Measurements from ENCODE around the gene ATP5PD. TPM values are rescaled to one million over a fixed set of nuclear protein-coding genes. Genes with fewer than 3 reads are reported as not detected.

The ATP5PD gene
- total RNA-seq, 1 experiment from 2014 or later = 383 TPM

DNA sequence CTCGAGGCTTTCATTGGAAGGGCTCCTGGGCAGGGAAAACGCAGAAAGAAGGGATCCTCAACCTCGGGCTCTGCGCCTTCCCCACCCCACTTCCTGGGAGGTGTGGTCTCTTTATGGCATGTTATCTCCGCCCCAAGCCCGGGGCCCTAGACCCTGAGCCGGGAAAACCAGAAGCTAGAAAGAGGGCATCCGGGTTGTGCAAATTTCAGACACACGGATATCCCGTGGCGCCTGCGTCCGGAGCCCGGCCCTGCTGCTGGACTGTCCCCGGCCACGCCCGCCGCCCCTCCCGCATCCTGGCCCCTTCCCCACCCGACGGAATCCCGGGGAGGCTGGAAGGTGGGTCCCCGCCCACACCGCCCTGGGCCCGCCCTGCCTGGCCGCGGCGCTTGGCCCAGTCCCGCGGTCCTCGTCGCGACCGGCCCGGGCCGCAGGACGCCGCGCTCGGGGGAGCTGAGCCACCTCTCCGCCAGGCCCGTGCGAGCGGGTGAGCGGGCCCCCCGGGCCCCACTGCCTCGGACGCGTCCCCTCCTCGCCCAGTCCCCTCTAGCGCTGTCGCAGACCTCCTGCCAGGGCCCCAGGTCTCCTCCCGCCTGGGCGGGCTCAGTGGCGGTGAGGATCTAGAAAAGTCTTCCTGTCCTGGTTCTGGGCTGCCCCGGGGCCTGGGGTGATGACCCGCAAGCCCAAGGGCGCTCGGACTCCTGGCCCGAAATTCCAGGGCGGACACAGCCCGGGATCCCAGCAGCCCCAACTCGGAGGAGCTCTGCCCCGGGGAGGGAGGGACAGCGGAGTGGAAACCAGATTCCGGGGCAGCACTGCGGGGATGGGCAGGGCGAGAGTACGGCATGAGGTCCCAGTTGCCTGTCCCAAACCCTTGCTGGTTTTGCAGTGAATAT is 41.0 kb upstream of the ATP5PD start, which contains the start of gene SLC16A5:
Gene SLC16A5 (plus strand): TSS at position 397 of the 896 bp plus-strand sequence. CDS start 5,683 bp downstream, outside the sequence.
- Mint-ChIP-seq H3K27ac (peak within 1 kb of the TSS; percentile 97), H3K4me1 (peaks cover 68% of the 10 kb centered on the region), H3K4me3 (peak within 1 kb of the TSS; percentile 86), H3K9me3 (no peaks in the 10 kb centered on the region), H3K27me3 (ENCODE audit: low read depth) (no peaks in the 10 kb centered on the region; the same call in 1 of the 2 replicates), H3K36me3 (no peaks in the 10 kb centered on the region)
- ChIA-PET CTCF (interaction anchor here (0.6 to 3.1 kb wide), 25 partner anchors 9 to 338 kb away, joined by 3 to 32 read pairs (median 7); partner anchors contain the start of genes ARMC7, MIF4GD, MRPL58 and NT5C), POLR2A (interaction anchor here (0.6 to 2.5 kb wide), 13 partner anchors 8 to 215 kb away, joined by 3 to 9 read pairs (median 4); partner anchors contain the start of genes ARMC7, FDXR, JPT1 and NT5C)
- ATAC-seq = peak; percentile 85
- peak; percentile 95 for DNase-seq (ENCODE audit: low spot score)
- TF ChIP-seq ZNF232 (CRISPR knock-in tag; IDR thresholded peaks at IDR 0.05) = 0 out of 2 replicates have a peak, but pooled peaks have one; percentile 52
- TF ChIP-seq, protein P1, sequence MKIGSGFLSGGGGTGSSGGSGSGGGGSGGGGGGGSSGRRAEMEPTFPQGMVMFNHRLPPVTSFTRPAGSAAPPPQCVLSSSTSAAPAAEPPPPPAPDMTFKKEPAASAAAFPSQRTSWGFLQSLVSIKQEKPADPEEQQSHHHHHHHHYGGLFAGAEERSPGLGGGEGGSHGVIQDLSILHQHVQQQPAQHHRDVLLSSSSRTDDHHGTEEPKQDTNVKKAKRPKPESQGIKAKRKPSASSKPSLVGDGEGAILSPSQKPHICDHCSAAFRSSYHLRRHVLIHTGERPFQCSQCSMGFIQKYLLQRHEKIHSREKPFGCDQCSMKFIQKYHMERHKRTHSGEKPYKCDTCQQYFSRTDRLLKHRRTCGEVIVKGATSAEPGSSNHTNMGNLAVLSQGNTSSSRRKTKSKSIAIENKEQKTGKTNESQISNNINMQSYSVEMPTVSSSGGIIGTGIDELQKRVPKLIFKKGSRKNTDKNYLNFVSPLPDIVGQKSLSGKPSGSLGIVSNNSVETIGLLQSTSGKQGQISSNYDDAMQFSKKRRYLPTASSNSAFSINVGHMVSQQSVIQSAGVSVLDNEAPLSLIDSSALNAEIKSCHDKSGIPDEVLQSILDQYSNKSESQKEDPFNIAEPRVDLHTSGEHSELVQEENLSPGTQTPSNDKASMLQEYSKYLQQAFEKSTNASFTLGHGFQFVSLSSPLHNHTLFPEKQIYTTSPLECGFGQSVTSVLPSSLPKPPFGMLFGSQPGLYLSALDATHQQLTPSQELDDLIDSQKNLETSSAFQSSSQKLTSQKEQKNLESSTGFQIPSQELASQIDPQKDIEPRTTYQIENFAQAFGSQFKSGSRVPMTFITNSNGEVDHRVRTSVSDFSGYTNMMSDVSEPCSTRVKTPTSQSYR (CRISPR knock-in tag; IDR thresholded peaks at IDR 0.05) = no peak
- no peak for TF ChIP-seq TCF7 (CRISPR knock-in tag; IDR thresholded peaks at IDR 0.05; ENCODE audit: low read depth)
- TF ChIP-seq ZNF317 (CRISPR knock-in tag; IDR thresholded peaks at IDR 0.05; ENCODE audit: borderline replicate concordance, low read depth) = peak; percentile 57
- no peak for TF ChIP-seq ATF1 (CRISPR knock-in tag; IDR thresholded peaks at IDR 0.05)
- TF ChIP-seq RELA (CRISPR knock-in tag; IDR thresholded peaks at IDR 0.05; ENCODE audit: borderline replicate concordance) = 0 out of 2 replicates have a peak, but pooled peaks have one; percentile 15
- TF ChIP-seq ESRRA (CRISPR knock-in tag; IDR thresholded peaks at IDR 0.05; ENCODE audit: borderline replicate concordance) = no peak
- 0 out of 2 replicates have a peak, but pooled peaks have one; percentile 25 for TF ChIP-seq ZBTB43 (CRISPR knock-in tag; IDR thresholded peaks at IDR 0.05)
- TF ChIP-seq CREB1 (CRISPR knock-in tag; IDR thresholded peaks at IDR 0.05) = no peak
- peak; percentile 84; the same call in 1 of the 2 replicates for TF ChIP-seq SP1 (CRISPR knock-in tag; conservative IDR thresholded peaks at IDR 0.05)
- TF ChIP-seq IRF1 (CRISPR knock-in tag; IDR thresholded peaks at IDR 0.05) = no peak
- peak; percentile 4; the same call in 1 of the 2 replicates for TF ChIP-seq ZNF121 (CRISPR knock-in tag; IDR thresholded peaks at IDR 0.05)
- TF ChIP-seq ZMAT4 (CRISPR knock-in tag; IDR thresholded peaks at IDR 0.05) = no peak
- TF ChIP-seq, protein P2, sequence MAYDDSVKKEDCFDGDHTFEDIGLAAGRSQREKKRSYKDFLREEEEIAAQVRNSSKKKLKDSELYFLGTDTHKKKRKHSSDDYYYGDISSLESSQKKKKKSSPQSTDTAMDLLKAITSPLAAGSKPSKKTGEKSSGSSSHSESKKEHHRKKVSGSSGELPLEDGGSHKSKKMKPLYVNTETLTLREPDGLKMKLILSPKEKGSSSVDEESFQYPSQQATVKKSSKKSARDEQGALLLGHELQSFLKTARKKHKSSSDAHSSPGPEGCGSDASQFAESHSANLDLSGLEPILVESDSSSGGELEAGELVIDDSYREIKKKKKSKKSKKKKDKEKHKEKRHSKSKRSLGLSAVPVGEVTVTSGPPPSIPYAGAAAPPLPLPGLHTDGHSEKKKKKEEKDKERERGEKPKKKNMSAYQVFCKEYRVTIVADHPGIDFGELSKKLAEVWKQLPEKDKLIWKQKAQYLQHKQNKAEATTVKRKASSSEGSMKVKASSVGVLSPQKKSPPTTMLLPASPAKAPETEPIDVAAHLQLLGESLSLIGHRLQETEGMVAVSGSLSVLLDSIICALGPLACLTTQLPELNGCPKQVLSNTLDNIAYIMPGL (CRISPR knock-in tag; IDR thresholded peaks at IDR 0.05) = peak; percentile 59; the same call in 1 of the 2 replicates
- TF ChIP-seq EMX1 (CRISPR knock-in tag; IDR thresholded peaks at IDR 0.05) = no peak
- TF ChIP-seq GABPB1 (CRISPR knock-in tag; IDR thresholded peaks at IDR 0.05) = peak; percentile 6; the same call in 1 of the 2 replicates
- TF ChIP-seq, protein P3, sequence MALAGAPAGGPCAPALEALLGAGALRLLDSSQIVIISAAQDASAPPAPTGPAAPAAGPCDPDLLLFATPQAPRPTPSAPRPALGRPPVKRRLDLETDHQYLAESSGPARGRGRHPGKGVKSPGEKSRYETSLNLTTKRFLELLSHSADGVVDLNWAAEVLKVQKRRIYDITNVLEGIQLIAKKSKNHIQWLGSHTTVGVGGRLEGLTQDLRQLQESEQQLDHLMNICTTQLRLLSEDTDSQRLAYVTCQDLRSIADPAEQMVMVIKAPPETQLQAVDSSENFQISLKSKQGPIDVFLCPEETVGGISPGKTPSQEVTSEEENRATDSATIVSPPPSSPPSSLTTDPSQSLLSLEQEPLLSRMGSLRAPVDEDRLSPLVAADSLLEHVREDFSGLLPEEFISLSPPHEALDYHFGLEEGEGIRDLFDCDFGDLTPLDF (CRISPR knock-in tag; IDR thresholded peaks at IDR 0.05) = no peak
- no peak for TF ChIP-seq NR1H2 (CRISPR knock-in tag; IDR thresholded peaks at IDR 0.05)
- no peak for TF ChIP-seq ELF4 (CRISPR knock-in tag; IDR thresholded peaks at IDR 0.05; ENCODE audit: low read depth)
- TF ChIP-seq NR3C1 (CRISPR knock-in tag; conservative IDR thresholded peaks at IDR 0.05; ENCODE audit: low read depth) = peak; percentile 46; the same call in 1 of the 2 replicates
- no peak for TF ChIP-seq ATF2 (CRISPR knock-in tag; IDR thresholded peaks at IDR 0.05; ENCODE audit: borderline replicate concordance, low read depth)
- TF ChIP-seq, protein P4, sequence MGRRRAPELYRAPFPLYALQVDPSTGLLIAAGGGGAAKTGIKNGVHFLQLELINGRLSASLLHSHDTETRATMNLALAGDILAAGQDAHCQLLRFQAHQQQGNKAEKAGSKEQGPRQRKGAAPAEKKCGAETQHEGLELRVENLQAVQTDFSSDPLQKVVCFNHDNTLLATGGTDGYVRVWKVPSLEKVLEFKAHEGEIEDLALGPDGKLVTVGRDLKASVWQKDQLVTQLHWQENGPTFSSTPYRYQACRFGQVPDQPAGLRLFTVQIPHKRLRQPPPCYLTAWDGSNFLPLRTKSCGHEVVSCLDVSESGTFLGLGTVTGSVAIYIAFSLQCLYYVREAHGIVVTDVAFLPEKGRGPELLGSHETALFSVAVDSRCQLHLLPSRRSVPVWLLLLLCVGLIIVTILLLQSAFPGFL (CRISPR knock-in tag; IDR thresholded peaks at IDR 0.05; ENCODE audit: borderline replicate concordance) = no peak
- TF ChIP-seq, protein P5, sequence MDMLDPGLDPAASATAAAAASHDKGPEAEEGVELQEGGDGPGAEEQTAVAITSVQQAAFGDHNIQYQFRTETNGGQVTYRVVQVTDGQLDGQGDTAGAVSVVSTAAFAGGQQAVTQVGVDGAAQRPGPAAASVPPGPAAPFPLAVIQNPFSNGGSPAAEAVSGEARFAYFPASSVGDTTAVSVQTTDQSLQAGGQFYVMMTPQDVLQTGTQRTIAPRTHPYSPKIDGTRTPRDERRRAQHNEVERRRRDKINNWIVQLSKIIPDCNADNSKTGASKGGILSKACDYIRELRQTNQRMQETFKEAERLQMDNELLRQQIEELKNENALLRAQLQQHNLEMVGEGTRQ (CRISPR knock-in tag; IDR thresholded peaks at IDR 0.05) = peak; percentile 21; the same call in 1 of the 2 replicates

All from WTC11 (cell line).